ENCODE measurements around the gene DCUN1D2. TPM values are rescaled to one million over a fixed set of nuclear protein-coding genes. Genes with fewer than 3 reads are reported as not detected.
"Not testable (repeated sequence)": the region's sequence is repeated elsewhere in the genome, so short reads cannot be mapped to it uniquely, and the experiment has no call there.

Gene DCUN1D2
- total RNA-seq, 2 donors from 2014 or later, result 18.5 to 24.4 TPM

GRCh38 chr13:113442985-113443362 lies 47.5 kb downstream of the DCUN1D2 start:
- Mint-ChIP-seq H3K9me3 (peaks cover 3% of the 10 kb centered on the region), H3K27ac (no peak overlapping the region), H3K4me3 (no peak overlapping the region), H3K36me3 (ENCODE audit: low read depth) (no peaks in the 10 kb centered on the region), H3K27me3 (no peaks in the 10 kb centered on the region), H3K4me1 (no peaks in the 10 kb centered on the region)
- no peak for ATAC-seq (replicated peaks)

- Mint-ChIP-seq H3K4me1 (no peaks in the 10 kb centered on the region), H3K9me3 (peaks cover 3% of the 10 kb centered on the region), H3K36me3 (ENCODE audit: low read depth) (no peaks in the 10 kb centered on the region), H3K4me3 (no peak overlapping the region), H3K27ac (no peak overlapping the region), H3K27me3 (no peaks in the 10 kb centered on the region)
- no peak for ATAC-seq (replicated peaks)
Observed at GRCh38 chr13:113442354-113442984, 48.0 kb downstream of the DCUN1D2 start.

DNA sequence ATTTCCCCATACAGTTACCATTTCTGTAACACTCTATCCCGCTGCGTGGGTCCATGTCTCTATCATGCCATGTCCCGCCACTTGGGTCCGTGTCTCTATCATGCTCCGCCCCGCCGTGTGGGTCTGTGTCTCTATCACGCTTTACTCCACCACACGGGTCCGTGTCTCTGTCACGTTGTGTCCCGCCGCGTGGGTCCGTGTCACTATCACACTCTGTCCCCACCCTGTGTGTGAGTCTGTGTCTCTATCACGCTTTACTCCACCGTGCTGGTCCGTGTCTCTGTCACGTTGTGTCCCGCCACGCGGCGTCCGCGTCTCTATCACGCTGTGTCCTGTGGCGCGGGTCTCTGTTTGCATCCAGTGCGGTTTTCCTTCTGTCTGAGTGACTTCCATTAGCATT lies 48.9 kb downstream of the DCUN1D2 start:
- Mint-ChIP-seq H3K9me3 (peaks cover 3% of the 10 kb centered on the region), H3K27me3 (no peaks in the 10 kb centered on the region), H3K27ac (no peak overlapping the region), H3K36me3 (ENCODE audit: low read depth) (no peaks in the 10 kb centered on the region), H3K4me1 (no peaks in the 10 kb centered on the region), H3K4me3 (no peak overlapping the region)
- ATAC-seq (replicated peaks), result no peak

- Mint-ChIP-seq H3K4me1 (no peaks in the 10 kb centered on the region), H3K9me3 (no peaks in the 10 kb centered on the region), H3K27ac (no peak overlapping the region), H3K36me3 (ENCODE audit: low read depth) (no peaks in the 10 kb centered on the region), H3K27me3 (no peaks in the 10 kb centered on the region), H3K4me3 (no peak overlapping the region)
- peak; percentile 32 for ATAC-seq (replicated peaks)
Observed at GRCh38 chr13:113437408-113438010, 53.0 kb downstream of the DCUN1D2 start.

DNA sequence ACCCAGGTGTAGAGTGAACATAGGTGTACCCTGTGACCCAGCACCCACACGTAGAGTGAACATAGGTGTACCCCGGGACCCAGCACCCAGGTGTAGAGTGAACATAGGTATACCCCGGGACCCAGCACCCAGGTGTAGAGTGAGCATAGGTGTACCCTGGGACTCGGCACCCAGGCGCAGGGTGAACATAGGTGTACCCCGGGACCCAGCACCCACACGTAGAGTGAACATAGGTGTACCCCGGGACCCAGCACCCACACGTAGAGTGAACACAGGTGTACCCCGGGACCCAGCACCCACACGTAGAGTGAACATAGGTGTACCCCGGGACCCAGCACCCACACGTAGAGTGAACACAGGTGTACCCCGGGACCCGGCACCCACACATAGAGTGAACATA lies 53.6 kb downstream of the DCUN1D2 start:
- H3K4me1 Mint-ChIP-seq; ATAC-seq (replicated peaks); H3K27ac Mint-ChIP-seq; H3K36me3 Mint-ChIP-seq (ENCODE audit: low read depth); H3K4me3 Mint-ChIP-seq; H3K27me3 Mint-ChIP-seq; H3K9me3 Mint-ChIP-seq: not testable (repeated sequence)

- H3K4me3 Mint-ChIP-seq; H3K27ac Mint-ChIP-seq; H3K9me3 Mint-ChIP-seq; ATAC-seq (replicated peaks); H3K27me3 Mint-ChIP-seq; H3K36me3 Mint-ChIP-seq (ENCODE audit: low read depth); H3K4me1 Mint-ChIP-seq: not testable (repeated sequence)
Observed at GRCh38 chr13:113435907-113436306, 54.6 kb downstream of the DCUN1D2 start.

DNA sequence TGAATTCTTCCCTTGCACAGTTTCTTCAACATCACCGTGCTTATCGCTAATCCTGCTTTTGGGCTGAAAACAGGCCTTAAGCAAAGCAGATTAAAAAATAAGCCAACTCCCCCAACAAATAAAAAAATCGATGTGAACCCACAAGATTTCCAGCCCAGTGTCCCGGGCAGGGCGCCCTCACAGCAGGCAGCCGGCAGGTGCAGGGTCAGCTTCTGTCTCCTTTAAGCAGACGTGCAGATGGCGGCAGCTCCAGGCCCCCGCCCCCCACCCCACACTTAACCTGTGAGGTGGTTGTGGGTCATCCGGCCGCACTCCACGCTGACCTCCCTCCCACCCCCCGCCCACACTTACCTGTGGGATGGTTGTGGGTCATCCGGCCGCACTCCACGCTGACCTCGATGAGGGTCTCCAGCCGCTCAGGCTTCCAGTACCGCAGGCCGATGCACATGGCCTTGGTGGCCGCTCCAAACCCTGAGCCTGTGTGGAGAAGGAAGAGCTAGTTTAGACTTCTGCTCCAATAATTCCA lies 57.1 kb downstream of the DCUN1D2 start:
- no peak for ATAC-seq (replicated peaks)
- no peaks in the 10 kb centered on the region for H3K27me3 Mint-ChIP-seq
- H3K27ac Mint-ChIP-seq, result no peak overlapping the region
- no peak overlapping the region for H3K4me3 Mint-ChIP-seq
- H3K36me3 Mint-ChIP-seq (ENCODE audit: low read depth), result no peaks in the 10 kb centered on the region
- no peaks in the 10 kb centered on the region for H3K4me1 Mint-ChIP-seq
- no peaks in the 10 kb centered on the region for H3K9me3 Mint-ChIP-seq

DNA sequence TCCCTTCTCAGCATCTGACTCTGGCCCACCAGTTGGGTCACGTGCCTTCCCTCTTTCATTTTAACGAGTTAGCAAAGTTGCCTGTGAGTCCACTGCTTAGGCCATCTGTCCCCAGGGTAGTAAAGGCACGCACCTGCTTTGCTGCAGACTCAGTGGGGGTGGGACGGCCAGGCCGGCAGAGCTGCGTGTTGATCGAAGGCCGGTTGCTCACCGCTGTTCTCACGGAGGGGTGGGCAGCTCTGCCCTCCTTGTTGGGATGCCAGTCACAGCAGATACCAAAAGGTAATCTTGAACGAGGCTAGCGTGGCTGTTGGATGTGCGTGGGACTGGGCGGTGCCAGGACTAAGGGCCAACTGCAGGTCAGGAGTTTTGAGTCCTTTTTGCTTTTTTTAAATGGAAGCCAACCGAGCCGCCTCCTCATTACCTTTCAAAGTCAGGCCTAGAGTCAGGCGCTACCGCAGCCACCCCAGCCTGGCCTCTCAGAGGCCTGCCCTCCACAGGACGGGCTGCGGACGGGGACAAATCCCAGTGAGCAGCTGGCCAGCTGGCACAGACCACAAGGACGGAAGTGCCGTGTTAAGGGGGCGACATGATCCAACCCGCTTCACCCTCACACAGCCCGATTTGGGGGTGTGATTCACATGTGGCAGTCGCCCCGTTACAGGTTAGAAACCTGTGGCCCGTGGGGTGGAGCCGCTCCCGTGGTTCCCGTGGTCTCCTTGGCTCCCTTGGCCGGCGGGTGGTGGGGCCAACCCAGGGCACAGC lies 57.8 kb downstream of the DCUN1D2 start:
- H3K36me3 Mint-ChIP-seq (ENCODE audit: low read depth), result no peaks in the 10 kb centered on the region
- ATAC-seq (replicated peaks), result no peak
- no peaks in the 10 kb centered on the region for H3K9me3 Mint-ChIP-seq
- H3K27me3 Mint-ChIP-seq, result no peaks in the 10 kb centered on the region
- H3K4me1 Mint-ChIP-seq, result no peaks in the 10 kb centered on the region
- no peak overlapping the region for H3K4me3 Mint-ChIP-seq
- H3K27ac Mint-ChIP-seq, result no peak overlapping the region

DNA sequence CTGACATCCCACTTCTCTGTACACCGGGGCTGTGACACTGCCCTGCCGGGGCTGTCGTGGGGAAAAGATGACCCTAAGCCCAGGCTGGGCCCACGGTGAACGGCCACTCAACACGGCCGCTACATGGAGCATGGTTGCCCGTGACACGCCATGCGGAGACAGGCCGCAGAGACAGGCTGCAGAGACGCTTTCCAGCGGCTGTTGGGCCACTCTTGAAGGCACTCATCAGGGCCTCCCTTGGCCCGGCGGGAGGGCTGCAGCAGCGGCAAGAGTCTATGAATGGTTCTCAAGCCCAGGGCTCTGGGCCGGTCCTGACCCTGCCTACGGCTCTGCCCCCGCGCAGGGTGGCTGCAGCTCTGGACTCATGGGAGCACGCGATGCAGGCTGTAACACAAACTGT lies 59.3 kb downstream of the DCUN1D2 start:
- no peak overlapping the region for H3K27ac Mint-ChIP-seq
- H3K9me3 Mint-ChIP-seq, result no peaks in the 10 kb centered on the region
- no peaks in the 10 kb centered on the region for H3K4me1 Mint-ChIP-seq
- no peaks in the 10 kb centered on the region for H3K27me3 Mint-ChIP-seq
- H3K36me3 Mint-ChIP-seq (ENCODE audit: low read depth), result no peaks in the 10 kb centered on the region
- H3K4me3 Mint-ChIP-seq, result no peak overlapping the region
- ATAC-seq (replicated peaks), result no peak

DNA sequence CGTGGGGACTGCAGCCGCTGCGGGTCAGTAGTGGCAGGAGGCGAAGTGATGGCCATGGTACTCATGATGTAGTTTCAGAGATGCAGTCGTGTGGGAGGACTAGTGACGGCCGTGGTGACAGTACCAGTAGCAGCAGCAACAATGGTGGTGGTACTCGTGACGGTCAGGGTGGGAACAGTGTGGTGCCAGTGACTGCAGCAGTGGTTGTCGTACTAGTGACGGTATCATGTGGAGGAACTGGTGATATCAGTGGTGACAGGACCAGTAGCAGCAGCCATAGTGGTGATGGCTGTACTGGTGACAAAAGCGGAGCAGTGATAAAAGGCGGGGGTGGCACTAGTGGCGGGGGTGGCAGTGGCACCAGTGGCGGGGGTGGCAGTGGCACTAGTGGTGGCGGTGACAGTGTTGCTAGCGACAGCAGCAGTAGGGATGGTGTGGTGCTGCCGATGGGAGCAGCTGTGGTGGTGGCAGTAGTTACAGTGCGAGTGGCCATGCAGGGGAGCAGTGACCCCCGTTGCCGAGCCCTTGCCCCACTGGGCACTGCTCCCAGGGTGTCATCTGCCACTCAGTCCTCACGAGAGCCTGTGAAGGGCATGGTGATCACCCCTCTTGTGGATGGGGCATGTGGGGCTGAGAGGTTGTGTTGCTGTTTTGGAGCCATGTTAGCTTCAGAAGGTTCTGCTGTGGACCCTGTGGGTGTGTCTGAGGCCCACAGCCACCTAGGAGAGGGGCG lies 60.0 kb downstream of the DCUN1D2 start:
- Mint-ChIP-seq H3K4me3 (no peak overlapping the region), H3K27me3 (no peaks in the 10 kb centered on the region), H3K27ac (no peak overlapping the region), H3K36me3 (ENCODE audit: low read depth) (no peaks in the 10 kb centered on the region), H3K9me3 (no peaks in the 10 kb centered on the region), H3K4me1 (no peaks in the 10 kb centered on the region)
- no peak for ATAC-seq (replicated peaks)

DNA sequence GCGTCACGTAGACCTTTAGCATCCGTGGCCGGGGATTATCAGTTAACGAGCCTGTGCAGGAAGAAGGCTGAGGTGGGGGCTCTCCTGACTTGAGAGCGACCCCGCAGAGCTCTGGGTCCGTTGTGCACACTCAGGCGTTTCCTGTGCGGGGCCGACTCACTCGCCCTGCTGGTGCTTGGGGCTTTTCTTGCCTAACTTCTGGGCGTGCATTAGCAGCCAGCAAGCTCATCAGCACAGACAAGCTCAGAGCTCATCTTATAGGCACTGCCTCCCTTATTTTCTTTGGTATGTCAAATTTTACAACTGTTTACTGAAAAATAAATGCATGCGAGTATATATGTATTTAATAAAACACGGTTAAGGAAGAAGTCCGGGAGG lies 60.9 kb downstream of the DCUN1D2 start:
- Mint-ChIP-seq H3K27ac (no peak overlapping the region), H3K9me3 (no peaks in the 10 kb centered on the region), H3K27me3 (no peaks in the 10 kb centered on the region), H3K4me1 (peaks cover 3% of the 10 kb centered on the region), H3K36me3 (ENCODE audit: low read depth) (no peaks in the 10 kb centered on the region), H3K4me3 (no peak overlapping the region)
- no peak for ATAC-seq (replicated peaks)

DNA sequence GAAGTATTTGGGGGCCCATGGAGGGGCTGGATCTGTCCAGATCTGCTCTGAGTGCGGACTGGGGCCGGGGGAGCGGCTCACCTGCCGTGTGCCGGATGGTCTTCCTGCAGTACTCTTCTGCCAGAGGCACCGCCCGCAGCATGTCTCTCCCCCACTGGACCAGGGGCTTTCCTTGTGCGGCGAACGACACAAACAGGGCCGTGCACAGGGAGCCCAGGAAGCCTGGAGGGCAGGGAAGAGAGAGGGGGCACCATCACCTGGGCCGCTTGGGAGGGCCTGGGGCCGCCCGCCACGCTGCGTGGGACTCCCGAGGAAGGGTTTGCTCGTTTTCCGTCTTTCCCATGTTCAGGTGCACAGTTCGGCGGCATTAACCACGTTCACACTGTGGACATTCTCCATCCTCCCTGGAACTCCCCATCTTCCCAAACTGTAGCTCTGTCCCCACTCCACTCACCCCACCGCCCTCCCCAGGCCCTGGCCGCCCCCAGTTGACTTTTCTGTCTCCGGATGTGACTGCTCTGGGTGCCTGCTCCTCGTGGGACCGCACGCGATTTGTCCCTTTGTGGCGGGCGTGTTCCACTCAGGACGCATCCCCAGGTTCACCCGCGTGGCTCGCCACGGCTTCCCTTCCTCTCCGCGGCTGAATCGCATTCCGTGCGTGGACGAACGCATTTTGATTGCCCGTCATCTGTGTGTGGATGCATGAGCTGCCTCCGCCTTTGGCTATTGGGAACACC lies 61.5 kb downstream of the DCUN1D2 start:
- ATAC-seq (replicated peaks), result no peak
- Mint-ChIP-seq H3K9me3 (no peaks in the 10 kb centered on the region), H3K27me3 (no peaks in the 10 kb centered on the region), H3K4me1 (peaks cover 3% of the 10 kb centered on the region), H3K27ac (no peak overlapping the region), H3K4me3 (no peak overlapping the region), H3K36me3 (ENCODE audit: low read depth) (no peaks in the 10 kb centered on the region)

- Mint-ChIP-seq H3K4me1 (peaks cover 3% of the 10 kb centered on the region), H3K36me3 (ENCODE audit: low read depth) (no peaks in the 10 kb centered on the region), H3K4me3 (no peak overlapping the region), H3K9me3 (no peaks in the 10 kb centered on the region), H3K27ac (no peak overlapping the region), H3K27me3 (no peaks in the 10 kb centered on the region)
- ATAC-seq (replicated peaks), result no peak
Observed at GRCh38 chr13:113428469-113428865, 62.0 kb downstream of the DCUN1D2 start.
